NCI-H510A treated with DMSO at 0.1 percent for 48 hours (cell line): Measurements from ENCODE around the gene ACTL7A.
"Not testable (repeated sequence)": the region's sequence is repeated elsewhere in the genome, so short reads cannot be mapped to it uniquely, and the experiment has no call there.

ENCODE experiments used
- DNase-seq: peaks from one replicate; lab custom pipeline; 2025; lab: John Stamatoyannopoulos, UW

The ACTL7A gene

DNA sequence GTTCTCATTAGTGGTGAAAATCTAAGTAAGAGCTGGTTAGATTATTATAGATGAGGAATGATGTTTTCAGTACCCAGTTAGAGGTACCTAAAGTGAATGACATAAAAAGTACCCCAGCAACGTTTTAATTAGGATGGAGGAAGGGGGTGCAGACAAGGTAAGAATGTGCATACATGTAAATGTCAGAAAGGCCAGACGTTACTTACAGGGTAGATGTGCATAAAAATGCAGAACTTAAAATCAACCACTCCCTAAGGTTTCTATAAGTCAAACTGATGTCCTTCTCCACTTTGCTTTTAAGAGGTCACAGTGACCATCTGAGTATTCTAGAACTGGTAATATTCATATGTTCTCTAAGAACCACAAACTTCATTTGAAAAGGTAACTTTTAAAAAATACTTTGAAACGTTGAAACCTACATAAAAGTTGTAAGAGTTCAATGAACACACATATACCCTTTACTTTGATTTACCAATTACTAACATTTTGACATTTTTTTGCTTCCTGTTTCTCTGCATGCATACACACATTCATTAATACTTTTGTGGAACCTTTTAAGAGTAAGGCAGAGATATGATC is 18.8 kb downstream of the ACTL7A start:
- no peak for DNase-seq

DNA sequence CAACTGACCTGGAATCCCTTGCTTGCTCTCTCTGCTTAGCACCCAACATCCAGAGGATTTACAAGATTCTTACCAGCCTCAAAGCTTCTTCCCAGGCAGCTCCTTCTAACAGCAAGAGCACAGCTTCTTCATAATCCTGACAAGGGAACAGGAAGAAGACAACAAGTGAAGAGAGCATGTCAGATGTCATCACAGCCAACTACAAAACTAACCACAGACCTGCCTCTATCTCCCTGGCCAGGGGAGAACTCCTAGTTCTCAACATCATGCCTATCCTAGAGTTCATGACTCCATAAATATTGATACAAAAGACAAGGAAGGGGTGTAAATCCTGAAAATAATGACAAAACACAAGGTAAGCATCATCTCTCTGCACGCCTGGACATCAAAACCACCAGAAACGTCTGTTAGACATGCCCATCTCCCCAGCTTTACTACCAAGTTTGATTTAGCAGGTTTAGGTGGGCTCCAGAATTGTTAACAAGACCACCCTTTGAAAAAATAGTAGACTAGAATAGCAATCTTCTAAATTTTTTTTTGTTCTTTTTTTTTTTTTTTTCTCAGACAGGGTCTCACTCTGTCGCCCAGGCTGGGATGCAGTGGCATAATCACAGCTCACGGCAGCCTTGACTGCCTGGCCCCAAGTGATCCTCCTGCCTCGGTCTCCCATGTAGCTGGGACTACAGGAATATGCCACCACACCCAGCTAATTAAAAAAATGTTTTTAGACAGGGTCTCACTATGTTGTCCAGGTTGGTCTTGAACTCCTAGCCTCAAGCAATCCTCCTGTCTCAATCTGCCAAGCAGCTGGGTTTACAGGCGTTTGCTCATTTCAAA is 20.2 kb downstream of the ACTL7A start:
- no peak for DNase-seq

DNA sequence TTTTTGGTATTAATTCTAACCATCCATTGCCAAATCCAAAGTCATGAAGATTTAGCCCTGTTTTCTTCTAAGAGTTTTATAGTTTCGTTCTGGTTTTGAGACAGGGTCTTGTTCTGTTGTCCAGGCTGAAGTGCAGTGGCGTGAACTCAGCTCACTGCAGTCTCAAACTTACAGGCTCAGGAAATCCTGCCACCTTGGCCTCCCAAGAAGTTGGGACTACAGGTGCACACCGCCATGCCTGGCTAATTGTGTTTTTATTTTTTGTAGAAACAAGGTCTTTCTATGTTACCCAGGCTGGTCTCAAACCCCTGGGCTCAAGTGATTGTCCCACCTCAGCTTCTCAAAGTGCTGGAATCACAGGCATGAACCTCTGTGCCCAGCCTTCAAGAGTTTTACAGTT is 21.0 kb downstream of the ACTL7A start:
- no peak for DNase-seq

DNA sequence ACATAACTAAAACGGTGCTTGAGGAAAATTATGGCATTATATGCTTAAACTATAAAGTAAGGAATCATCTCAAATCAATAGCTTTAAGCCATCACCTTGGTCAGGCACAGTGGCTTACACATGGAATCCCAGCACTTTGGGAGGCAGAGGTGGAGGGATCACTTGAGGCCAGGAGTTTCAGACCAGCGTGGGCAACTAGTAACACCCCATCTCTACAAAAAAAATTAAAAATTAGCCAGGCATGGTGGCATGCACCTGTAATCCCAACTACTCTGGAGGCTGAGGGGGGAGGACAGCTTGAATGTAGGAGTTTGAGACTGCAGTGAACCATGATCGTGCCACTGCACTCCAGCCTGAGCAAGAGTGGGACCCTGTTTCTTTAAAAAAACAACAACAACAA is 22.6 kb downstream of the ACTL7A start:
- no peak for DNase-seq

DNA sequence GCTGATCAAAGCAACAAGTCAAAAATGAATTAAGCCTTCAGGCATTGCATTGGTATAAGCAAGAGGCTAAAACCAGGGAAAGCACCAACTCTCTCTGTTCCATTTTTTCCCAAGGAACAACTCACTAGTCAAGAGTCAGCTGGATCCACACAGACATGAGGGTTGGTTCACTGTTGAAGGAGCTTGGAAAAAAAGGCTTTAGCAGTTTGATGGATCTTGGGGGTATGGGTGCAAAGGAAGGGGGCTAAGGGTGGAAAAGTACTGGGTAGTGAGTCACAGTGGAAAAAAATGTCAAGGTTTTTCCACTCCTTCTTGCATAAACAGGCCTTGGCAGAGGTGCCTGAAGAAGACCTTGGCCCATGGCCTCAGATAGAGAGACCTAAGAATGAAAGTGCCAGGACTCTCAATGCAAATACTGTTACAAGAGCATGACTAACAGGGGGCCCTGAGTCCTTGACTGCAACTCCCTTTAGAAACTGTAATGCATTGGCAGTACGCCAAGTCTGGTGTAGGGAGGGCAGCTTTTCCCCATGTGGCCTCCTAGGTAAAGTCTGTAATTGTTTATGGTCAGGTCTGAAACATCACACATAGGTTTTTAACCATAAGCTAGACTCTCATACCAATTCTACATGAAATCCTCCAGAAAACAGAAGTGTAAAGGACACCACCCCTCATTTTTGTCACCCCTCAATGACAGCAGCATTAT is 23.7 kb downstream of the ACTL7A start:
- DNase-seq = peak; percentile 95

DNA sequence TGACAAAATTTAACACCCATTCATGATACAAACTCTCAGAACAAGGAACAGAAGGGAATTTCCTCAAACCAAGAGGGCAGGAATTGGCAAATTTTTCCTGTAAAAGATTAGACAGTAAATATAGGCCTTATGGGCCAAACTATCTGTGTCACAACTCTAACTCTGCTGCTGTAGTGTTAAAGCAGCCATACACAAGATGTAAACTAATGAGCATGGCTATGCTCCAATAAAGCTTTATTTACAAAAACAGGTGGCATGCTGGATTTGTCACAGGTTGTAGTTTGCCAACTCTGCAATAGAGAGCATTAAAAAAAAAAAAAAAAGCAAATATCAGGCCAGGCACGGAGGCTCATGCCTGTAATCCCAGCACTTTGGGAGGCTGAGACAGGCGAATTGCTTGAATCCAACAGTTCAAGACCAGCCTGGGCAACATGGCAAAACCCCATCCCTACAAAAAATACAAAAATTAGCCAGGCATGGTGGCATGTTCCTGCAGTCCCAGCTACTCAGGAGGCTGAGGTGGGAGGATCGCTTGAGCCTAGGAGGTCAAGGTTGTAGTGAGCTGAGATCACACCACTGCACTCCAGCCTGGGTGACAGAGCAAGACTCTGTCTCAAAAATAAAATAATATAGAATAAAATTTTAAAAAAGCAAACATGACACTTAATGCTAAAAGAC is 24.7 kb downstream of the ACTL7A start:
- not testable (repeated sequence) for DNase-seq

DNA sequence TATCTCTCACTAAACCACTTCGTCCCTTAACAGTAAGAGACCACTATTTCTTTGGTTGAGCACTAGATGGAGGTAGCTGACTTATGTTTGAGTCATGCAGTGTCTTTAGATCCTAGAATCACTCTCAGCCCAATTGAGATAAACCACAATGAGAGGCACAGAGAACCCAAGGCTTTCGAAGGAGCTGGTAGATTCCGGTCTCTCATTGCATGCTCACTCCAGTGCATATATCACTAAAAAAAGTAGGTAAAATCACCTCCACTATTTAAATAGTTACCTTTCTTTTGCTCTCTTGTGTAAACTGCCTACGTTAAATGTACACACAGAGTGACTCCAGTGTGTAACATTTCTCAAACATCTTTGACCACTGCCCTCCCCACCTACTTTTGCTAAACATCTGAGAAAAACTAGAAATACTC is 27.6 kb downstream of the ACTL7A start:
- DNase-seq = no peak

DNA sequence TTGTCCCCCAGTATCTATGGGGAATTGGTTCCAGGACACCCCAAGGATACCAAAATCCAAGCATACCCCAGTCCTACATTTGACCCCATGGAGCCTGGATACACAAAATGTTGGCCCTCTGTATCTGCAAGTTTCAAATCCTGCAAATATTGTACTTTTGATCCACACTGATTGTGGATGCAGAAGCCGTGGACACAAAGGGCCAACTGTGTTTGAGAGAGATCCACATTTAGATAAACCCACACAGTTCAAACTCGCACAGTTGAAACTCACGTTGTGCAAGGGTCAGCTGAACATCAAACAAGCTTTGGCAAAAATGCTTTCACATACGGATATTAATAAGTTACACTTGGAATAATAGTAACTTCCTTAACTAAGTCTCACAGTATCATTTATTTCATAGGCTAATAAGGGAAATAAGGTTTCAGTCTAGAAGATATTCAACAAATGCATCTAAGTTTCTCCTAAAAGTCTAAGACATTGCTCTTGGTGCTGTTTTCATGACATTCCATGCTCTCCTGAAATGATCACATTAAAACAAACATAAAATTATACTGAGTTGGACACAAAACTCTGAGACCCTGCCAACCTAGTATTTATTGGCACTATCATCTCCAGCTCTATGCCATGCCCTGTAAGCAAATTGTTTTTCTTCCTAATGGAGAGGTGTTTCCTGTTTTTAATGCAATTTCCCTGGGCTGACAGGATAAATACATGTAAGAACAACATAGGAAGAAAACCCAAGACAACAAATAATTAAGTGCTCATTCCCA is 32.3 kb downstream of the ACTL7A start:
- no peak for DNase-seq

DNA sequence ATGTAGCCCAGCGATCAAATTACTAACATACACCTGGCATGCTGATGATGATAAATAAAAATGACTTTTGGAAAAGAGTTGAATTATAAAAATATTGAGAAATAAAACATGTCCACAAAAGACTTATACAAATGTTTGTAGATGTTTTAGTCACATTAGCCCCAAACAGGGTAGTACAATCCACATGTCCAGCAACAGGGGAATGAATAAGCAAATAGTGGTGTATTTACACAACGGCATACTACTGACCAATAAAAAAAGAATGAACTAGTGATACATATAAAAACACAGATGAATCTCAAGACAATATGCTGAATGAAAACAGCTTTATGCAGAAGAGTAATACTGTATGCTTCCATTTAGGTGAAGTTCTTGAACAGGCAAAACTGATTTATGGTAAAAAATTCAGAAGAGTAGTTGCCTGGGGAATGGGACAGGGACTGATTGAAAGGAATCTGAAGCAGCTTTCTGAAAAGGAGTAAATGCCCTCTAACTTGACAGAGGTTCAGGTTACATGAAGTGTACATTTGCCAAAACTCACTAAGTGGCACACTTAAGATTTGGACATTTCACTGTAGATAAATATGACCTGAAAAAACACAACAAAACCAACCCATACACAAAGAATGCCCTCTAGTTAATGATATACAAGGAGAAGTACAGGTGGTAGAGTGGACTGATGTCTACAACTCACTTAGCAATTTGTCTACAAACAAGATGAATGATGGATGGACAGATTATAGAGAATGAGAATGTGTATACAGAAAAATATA is 35.4 kb downstream of the ACTL7A start:
- DNase-seq = no peak

DNA sequence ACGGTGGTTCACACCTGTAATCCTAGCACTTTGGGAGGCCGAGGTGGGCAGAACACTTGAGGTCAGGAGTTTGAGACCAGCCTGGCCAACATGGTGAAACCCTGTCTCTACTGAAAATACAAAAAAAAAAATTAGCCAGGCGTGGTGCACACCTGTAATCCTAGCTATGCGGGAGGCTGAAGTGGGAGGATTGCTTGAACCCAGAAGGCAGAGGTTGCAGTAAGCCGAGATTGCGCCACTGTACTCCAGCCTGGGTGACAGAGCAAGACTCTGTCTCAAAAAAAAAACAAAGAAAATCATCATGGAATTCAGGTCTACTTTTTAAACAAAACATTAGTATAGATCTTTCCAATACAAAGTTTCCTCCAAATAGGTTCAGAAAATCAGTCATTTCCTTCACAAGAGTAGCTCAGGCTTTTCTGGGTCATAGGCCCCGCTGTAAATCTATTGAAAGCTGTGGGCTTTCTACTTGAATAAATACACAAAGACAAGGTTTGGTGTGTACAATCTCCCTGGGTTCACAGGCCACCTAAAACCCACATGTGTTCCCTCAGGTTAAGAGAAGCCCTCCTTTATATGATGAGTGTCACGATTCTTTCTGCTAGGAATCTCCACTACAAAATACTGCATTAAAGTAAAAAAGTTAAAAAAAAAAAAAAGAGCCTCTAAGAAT is 37.1 kb downstream of the ACTL7A start:
- DNase-seq = not testable (repeated sequence)

DNA sequence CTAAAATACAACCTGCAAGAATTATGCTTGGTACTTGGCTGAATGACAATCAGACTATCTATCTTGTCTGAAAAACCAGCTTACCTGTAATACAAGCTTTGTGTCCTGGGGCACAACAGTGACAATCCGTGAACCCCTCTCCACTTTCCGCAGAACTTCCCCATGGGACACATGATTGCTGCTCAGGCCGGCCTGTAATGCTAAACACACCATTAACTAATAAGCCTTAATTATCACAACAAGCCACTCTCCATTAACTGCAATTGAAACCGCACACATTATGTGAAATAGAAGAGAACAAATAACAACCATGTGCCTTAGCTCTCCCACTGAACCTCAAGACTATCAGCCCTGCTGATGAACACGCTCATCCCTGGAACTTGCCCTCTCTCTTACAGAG is 38.1 kb downstream of the ACTL7A start:
- DNase-seq = no peak

DNA sequence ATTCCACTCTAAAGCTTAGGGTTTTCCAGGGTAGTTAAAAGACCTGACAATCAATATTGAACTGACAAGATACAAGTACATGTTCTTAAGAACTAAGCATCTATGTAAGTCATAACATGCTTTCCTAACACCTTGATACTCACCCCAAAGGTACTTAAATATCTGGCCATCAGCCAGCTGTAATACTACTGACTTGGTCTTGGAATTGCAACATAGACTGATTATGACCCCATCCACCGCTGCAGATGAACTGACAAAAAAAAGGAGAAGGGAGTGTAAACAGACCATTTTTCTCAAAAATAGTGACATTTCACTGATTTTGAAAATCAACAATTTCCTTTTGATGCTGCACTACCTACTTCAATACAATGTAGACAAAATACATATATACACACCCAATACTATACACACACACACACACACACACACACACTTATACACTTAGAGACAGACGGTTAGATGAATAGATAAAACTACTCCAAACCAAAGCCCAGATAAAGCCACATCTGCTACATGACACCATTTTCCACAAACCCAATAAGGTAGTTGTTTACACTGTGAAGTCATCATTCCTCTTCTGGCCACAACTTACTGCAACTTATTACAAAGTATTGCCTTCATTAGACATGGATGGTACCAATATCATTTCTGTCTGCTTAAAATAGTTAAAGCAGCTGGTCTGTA is 41.5 kb downstream of the ACTL7A start:
- peak; percentile 39 for DNase-seq

DNA sequence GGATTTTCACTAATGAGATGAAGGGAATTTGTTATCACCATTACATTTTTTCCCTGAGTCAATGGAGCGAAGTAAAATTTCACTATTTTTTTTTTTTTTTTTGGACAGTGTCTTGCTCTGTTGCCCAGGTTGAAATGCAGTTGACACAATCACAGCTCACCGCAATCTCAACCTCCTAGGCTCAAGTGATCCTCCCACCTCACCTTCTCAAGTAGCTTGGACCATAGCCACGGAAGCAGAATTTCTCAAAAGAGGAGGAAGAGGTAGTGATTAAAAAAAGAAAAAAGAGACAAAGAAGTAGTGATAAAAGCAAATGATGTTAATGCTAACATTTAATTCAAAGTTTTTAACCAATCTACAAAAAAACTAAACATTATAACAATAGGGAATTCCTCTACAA is 42.1 kb downstream of the ACTL7A start:
- no peak for DNase-seq

DNA sequence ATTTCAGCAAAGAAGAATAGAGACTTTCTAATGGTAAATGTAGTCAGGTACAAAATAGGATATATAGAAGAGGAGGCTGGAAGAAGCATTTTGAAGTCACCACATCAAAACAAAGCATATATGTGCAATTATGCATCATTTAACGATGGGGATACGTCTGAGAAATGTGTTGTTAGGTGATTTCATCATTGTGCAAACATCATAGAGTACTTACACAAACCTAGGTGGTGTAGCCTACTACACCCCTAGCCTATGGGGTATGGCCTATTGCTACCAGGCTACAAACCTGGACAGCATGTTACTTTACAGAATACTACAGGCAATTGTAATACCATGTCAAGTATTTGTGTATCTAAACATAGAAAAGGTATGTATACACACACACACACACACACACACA is 43.4 kb downstream of the ACTL7A start:
- no peak for DNase-seq

DNA sequence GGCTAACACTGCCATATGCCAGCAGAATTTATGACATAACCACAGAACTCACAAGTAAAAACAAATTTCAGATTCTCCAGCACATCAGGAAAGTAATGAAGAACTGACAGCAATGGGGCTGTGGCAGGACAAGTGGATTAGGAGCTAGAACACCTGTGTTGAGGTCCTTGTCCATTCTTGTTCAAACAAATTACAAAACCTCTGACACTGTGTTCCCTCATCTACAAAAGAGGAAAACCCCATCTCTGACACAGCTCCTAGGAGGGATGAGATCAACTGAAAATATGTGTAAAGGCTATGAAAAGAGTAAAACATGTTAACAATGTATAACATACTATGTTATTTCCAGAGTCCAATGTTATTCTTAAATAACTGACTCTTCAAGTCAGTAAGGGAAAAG is 48.3 kb downstream of the ACTL7A start:
- no peak for DNase-seq

DNA sequence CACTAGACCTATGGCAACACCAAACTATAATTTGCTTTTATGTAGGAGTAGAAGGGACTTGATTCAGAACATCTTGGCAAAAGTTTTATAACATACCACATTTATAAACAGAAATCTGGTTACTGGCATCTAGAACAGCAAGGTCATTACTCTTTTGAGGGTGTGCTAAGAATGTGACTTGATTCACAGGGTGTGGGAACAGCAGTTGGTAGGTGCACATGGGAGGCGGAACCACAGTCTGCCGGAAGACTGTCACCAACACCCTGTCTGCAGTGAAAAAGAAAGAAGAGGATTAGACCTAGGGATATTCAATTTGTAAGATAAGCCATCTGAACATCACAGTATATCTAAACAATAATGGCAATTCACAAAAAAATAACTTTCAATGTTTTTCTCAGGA is 48.8 kb downstream of the ACTL7A start:
- DNase-seq = no peak

DNA sequence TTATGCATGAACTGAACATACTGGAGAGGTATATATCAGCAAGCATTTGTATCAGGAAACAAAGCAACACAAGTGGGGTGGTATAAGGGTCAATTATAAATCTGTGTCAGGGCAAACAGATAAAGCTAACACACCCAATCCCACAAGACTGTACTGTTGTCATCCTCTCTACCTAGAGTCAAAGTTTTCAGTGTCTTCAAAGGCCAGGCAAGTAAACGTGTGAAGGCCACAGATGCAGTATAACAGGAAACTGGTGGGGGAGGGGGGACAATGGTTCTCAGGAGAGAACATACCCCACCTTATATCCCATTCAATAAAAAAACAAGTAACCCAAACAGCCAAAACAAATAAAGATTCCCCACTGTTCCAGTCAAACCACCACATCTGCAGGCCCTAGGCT is 49.8 kb downstream of the ACTL7A start:
- no peak for DNase-seq
